T-helper 22 cell (primary cell): ENCODE data around the gene PMFBP1.
"Not testable (repeated sequence)": the region's sequence is repeated elsewhere in the genome, so short reads cannot be mapped to it uniquely, and the experiment has no call there.

Experiments
- DNase-seq: peaks from one replicate; pipeline ENCODE4 v3.0.0-alpha.2; 2020; ENCODE audit warnings: low read depth

PMFBP1 gene

GRCh38 chr16:72107371-72107770, 64.6 kb downstream of the PMFBP1 start:
- no peak for DNase-seq

GRCh38 chr16:72105978-72106377, 66.0 kb downstream of the PMFBP1 start:
- DNase-seq, result no peak

- no peak for DNase-seq
Observed at GRCh38 chr16:72104905-72105304, 67.0 kb downstream of the PMFBP1 start.

GRCh38 chr16:72101195-72101594, 70.8 kb downstream of the PMFBP1 start:
- no peak for DNase-seq

- DNase-seq, result no peak
Observed at GRCh38 chr16:72099377-72099818, 72.6 kb downstream of the PMFBP1 start.

GRCh38 chr16:72098936-72099335, 73.0 kb downstream of the PMFBP1 start:
- no peak for DNase-seq

GRCh38 chr16:72094266-72094610, 77.7 kb downstream of the PMFBP1 start:
- DNase-seq, result no peak

GRCh38 chr16:72093448-72094265, 78.3 kb downstream of the PMFBP1 start, which contains the start of the genes DHX38 and TXNL4B:
DHX38 (plus strand) TSS chr16:72093847; CDS start chr16:72096158, 2,311 bp downstream.
TXNL4B (minus strand) TSS chr16:72093620; CDS start chr16:72090749, 2,871 bp downstream.
- peak; percentile 87 for DNase-seq

GRCh38 chr16:72092832-72093447, 79.0 kb downstream of the PMFBP1 start:
- DNase-seq, result no peak

GRCh38 chr16:72091217-72091616, 80.7 kb downstream of the PMFBP1 start:
- no peak for DNase-seq

GRCh38 chr16:72085002-72085401, 87.0 kb downstream of the PMFBP1 start:
- no peak for DNase-seq

- DNase-seq, result no peak
Observed at GRCh38 chr16:72084445-72084844, 87.5 kb downstream of the PMFBP1 start.

GRCh38 chr16:72083778-72084404, 88.1 kb downstream of the PMFBP1 start:
- DNase-seq, result no peak

GRCh38 chr16:72076991-72077706, 94.8 kb downstream of the PMFBP1 start:
- not testable (repeated sequence) for DNase-seq

GRCh38 chr16:72075067-72075466, 96.9 kb downstream of the PMFBP1 start:
- DNase-seq, result not testable (repeated sequence)

GRCh38 chr16:72073560-72074230, 98.3 kb downstream of the PMFBP1 start:
- no peak for DNase-seq

- DNase-seq, result no peak
Observed at GRCh38 chr16:72072514-72073342, 99.2 kb downstream of the PMFBP1 start.
